HG02571 (cell line): ENCODE data around the gene LPGAT1.
"Not testable (repeated sequence)": the region's sequence is repeated elsewhere in the genome, so short reads cannot be mapped to it uniquely, and the experiment has no call there.

Experiments
- ATAC-seq: cut with Tn5 transposase; IDR thresholded peaks from one replicate; pipeline ENCODE4 v1.9.1; 2021; ENCODE audit warnings: mild to moderate bottlenecking, moderate library complexity; ENCODE audit not compliant: unreplicated experiment

LPGAT1 gene

DNA sequence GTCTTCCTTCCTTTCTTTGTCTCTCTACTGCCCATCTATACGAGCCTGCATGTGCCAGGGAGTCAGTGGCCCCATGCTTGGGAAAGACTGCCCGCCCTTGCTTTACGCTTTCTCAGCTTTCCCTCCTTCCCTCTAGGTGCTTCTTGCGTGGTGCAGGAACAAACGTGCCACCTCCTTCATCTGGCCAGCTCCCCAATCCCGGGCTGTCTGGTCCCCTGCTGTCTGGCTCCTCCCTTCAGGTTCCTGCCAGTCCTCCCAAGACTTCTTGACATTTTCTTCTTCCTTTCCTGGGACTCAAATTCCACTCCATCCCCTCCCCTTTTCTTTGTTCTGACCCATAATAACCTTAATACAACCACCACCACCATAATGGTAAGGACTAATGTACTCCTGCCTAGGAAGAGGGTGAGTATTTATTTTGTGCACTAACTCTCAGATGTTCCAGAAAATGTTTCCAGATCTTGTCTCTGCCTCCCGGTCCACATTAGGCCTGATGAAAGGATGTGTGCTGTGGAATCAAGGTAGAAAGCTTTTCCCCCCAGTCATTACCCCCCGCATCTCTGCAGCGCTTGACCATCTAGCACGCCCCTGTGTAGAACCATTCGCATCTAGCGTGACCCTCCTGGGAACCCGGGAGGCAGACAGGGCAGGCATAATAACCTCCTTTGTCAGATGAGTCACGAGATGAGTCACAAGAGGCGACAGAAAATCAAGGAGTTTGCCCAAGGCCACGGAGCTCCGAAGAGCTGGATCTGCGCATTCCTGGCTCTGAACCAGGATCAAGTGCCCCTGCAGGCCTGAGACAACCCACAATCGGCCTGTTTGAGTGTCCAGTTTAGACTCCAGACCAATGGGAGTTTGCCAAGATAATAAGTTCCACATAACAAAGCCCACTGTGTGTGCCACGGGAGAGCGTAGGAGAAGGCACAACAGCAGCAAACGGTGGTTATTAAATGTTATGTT, 95.1 kb downstream of the LPGAT1 start:
- ATAC-seq = no peak

DNA sequence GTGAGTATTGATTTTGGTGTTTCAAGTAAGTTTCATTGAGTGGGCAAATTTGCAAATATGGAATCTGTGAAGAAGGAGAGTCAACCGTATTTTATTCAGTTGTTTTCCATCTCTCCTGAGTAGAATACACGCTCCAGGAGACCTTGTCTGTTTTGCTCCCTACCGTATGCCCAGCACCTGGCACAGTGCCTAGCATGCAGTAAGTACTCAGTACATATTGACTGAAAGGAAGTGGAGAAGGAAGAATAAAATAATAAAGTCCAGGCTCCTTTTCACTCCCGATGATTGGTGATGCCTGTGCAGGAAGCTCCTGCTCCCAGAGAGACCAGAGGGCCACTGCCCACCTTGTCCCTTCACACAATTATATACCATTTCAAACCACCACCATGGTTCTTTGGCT, 95.8 kb downstream of the LPGAT1 start:
- no peak for ATAC-seq

DNA sequence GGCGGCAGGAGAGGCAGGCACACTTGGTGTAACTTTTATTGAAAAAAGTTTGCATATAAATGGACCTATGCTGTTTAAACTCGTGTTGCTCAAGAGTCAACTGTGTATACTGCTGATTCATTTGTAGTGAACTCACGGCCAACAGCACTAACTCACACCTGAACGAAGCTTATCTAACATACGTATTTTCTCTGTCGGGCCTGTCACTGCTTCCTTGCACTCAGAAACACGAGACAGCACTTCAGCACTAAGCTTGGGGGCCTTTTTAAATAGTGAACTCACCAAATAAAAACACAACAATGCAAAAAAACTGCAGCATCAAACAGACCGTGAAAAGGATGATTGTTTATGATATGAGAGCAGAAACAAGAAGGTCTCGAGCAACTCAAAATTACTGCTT, 96.2 kb downstream of the LPGAT1 start:
- ATAC-seq = no peak

DNA sequence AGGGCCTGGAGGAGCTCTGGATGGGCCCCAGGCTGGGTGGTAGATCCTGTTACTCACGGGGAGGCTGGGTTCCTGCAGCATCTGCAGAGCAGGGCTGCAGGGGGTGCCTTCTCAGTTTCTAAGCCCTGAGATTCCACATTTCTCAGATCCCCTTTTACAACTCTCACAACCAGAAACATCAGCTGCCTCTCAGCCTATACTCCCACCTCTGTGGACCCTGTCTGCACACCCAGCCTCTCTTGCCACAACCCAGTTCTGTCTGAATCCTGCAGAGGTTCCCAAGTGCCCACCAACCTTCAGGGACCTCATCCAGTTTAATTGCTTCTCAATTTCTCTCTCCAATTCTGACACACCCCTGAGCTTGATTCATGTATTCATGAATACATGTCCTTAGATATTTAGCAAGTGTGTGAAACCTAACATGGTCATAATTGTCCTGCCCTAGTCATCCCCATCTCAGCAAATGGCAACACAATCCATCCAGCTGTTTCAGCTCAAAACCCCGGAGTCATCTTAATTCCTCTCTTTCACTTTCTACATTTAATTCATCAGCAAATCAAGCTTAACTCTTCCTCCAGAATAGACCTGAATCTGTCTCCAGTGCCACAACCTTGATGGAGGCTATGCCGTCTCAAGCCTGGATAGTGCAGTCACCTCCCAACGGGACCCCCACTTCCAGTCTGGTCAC, 98.1 kb downstream of the LPGAT1 start:
- no peak for ATAC-seq

DNA sequence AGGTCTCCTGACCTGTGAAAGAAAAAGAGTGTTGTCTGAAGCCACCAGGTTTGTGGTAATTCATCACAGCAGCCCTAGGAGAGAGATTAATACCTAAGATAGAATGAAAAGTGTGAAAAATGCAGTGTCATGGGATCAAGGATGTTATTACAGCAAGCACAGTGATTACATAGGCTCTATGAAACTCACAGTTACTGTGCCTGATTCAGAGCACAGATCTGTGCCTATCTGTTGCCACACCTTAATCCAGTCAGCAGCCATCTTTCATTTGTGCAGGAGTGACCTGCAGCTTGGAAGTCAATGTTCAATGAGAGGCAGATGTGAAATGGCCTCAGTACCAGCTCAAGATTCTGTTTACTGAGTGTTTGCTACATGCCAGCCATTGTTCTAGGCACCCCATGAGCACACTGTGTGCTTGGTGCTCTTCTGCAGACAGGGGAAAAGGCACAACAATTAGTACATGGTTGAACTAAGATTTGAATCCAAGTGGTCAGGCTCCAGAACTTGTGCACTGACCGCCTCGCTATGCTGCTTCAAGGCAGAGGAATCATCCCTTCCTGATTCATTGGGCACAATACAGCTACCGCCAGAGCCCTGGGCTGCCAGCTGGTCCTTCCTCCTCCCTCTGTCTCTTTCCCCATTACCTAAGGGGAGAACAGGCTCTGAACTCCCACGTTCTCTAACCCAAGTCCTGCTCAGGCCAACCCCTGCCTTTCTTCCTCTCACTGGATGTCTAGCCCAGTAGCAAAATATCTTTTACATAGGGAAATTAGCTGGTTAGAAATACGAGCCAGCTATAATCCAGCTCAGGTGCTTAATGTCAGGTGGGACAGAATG, 98.9 kb downstream of the LPGAT1 start:
- ATAC-seq = no peak

DNA sequence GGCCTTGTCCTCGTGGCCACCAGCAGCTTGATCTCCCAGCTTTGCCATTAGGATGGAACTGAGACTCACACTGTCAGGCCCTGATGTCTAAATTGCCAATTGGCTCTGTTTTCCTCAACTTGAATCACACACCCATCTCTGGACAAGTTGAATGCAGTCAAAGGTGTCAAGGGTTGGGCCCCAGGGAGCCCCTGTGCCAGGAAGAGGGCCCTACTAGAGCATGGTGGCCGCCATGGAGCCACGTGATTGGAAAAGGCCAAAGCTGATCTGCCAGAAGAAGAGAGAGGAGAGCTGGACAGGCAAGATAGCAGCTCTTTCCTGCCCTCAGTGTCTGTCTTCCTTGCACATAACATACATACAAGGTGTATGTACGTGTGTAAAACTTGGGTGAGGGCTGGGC, 100.2 kb downstream of the LPGAT1 start:
- no peak for ATAC-seq

DNA sequence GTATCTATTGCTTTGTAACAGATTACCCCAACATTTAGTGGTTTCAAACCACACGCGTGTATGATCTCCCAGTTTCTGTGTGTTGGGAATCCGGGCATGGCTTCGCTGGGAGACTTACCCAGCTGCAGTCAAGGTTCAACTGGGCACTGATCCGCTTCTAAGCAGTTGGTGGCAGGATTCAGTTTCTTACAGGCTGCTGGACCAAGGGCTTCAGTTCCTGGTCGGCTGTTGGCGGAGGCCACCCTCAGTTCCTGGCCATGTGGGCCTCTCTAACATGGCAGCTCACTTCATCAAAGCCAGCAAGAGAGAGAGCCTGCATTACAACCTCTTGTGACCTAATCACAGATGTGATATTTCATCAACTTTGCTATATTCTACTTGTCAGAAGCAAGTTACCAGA, 101.3 kb downstream of the LPGAT1 start:
- no peak for ATAC-seq

DNA sequence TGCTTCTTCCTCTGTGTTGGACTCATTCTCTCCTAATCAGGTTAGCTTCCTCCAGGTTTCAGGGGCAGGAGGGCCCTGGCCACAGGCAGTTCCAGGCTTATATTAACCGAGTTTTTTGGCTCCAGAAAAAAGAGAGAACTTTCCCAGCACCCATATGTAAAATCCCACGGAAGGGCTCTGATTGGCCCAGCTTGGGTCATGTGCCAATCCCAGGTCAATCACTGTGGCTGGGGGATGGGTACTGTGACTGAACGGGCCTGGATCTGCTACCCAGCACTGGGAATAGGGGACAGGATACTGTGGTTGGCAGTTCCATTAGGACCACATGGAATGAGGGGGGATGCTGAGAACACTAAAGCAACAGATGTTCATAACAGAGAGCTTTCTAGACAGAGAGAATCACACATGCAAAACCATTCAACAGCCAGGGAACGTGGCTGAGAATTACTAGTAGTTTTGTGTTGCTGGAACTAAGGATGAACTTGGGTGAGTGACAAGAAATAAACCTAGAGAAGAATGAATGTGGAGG, 104.0 kb downstream of the LPGAT1 start:
- ATAC-seq = no peak

DNA sequence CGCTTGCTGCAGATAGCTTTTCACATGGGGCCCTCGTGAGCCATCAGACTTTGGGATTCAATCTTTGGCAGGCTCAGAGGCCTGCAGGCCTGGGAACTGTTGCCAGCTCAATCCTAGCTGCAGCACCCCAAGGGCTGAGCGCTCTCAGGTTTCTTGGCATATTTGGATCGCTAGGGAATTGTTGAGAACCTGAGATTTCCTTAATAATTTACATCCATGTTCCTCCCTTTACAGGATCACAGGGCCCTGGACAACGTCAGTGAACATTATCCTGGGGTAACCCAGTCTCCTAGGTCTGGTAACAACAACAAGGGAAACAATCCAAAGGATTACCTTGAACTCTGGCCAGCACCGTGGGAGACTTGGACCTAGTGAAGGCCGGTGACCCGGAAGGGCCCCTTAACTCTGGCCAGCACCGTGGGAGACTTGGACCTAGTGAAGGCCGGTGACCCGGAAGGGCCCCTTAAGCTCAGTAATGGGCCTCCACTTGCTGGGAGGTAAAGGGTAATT, 105.8 kb downstream of the LPGAT1 start:
- ATAC-seq = no peak

DNA sequence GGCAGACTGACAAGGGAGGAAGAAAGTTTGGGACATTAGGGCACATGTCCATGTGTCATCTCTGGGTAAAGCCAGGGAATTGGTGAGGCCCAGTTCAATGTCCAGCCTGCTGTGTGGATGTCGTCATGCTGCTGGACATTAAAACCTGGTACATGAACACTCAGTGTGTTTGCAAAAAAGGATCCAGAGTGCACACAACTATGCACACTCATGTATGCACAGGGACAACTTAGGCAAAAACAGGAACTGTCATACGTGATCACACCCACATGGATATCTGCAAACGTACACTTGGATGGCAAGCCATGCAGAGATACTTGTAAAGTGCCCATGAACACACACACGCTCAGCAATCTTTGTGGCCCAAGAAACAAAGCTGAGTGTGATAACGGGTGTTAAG, 107.3 kb downstream of the LPGAT1 start:
- no peak for ATAC-seq

DNA sequence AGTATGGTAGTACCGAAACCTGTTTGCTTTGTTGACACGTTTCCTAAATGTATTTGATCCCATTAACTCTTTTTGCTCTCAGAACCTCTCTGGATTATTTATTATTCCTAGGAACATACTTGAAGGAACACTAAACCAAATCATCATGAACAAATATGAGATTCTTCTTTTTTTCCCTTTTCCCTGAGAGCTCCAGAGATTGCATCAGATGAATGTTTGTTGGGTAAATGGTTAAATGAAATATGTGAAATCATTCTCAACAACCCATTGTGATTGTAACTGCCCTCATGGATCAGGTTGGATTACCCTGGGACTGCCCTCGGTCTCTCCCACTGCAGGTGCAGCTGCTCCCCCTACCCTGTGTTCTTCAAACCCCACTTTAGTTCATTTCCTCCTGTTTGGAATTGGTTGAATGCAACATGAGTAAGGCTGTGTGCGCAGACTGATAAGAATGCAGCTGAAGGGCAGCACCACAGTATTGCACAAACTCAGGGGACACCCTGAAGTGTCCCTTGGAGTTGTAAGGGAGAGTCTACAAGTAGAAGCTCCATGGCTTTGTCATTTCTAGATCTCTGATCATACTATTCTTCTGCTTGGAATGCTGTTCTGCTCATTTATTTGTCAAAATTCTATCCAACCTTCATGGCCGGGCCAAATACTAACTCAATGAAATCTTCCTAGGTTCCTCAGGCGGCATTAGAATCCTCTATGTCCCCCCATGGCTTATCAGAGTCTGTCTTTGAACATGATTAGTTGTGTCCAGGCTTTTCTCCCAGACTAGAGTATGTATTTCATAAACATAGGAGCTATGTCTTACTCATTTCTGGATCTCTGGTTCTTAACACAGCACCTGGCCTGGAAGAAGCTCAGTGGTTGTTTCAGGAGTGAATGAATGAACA, 108.0 kb downstream of the LPGAT1 start:
- no peak for ATAC-seq

DNA sequence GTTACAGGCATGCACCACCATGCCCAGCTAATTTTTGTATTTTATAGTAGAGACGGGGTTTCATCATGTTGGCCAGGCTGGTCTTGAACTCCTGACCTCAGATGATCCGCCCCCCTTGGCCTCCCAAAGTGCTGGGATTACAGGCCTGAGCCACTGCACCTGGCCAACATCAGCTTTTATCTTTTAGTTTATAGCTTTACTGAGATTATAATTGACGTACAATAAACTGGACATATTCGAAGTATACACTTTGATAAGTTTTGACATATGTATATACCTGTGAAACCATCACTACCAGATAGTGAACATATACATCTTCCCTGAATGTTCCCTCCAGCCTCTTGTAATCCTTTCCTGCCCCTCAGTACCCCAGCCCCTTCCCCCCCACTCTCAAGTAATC, 114.0 kb downstream of the LPGAT1 start:
- not testable (repeated sequence) for ATAC-seq

DNA sequence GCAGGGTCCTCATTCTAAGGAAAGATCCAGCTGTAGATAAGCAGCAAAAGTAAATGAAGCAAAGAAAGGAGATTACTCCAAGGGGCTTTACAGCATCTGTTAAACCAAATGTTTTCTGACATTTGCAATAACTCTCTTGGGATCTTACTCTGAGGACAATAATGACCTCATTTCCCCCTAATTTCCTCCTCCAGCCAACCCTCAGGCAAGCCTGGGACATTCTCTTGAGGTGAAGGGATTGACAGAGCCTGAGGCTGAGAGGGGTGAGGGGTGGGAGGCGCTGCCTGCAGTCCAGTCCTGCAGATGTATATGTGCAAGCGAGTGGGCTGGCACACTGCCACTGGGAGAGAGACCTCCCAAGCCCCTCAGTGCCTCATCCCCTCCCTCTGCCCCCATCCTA, 114.6 kb downstream of the LPGAT1 start:
- no peak for ATAC-seq

DNA sequence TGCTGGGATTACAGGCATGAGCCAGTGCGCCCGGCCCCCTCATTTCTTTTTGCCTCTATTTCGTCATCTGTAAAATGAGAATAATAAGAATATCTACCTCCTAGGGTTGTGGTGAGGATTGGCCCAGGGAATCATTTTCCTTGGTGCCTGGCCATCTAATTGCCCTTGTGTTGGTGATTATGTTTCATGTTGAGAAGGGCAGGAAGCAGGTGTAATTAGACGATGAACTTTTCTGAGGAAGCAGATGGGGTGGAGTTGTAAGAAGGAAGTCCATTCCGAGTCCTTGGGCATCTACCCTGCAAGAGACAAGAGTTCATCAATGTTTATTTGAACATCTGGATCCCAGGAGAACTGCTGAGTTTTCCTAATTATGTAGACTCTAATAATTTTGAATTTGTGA, 116.4 kb downstream of the LPGAT1 start:
- ATAC-seq = no peak

DNA sequence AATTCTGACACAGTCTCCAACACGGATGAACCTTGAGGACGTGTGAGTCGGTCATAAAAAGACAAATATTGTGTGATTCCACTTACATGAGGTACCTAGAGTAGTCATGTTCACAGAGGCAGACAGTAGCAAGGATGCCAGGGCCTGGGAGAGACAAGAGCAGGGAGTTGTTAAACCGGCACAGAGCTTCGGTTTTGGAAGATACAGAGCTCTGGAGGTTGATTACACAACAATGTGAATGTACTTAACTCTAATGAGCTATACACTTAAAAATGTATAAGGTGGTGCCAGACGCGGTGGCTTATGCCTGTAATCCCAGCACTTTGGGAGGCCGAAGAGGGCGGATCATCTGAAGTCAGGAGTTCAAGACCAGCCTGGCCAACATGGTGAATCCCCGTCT, 117.3 kb downstream of the LPGAT1 start:
- ATAC-seq = no peak

DNA sequence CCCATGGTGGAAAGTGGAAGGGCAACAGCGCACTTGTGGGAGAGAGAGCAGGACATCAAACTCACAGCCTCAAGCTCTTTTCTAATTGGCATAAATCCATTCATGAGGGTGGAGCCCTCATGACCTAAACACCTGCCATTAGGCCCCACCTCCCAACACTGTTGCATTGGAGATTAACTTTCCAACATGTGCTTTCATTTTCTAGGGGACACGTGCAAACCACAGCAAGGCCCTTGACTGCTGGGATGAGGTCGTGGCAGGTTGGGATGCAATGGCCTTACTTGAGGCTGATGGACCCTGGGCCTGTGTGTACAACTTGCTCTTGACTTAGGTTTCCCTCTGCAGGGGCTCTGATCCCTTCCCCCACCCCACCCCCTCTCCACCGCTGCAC, 119.3 kb downstream of the LPGAT1 start:
- ATAC-seq = no peak

DNA sequence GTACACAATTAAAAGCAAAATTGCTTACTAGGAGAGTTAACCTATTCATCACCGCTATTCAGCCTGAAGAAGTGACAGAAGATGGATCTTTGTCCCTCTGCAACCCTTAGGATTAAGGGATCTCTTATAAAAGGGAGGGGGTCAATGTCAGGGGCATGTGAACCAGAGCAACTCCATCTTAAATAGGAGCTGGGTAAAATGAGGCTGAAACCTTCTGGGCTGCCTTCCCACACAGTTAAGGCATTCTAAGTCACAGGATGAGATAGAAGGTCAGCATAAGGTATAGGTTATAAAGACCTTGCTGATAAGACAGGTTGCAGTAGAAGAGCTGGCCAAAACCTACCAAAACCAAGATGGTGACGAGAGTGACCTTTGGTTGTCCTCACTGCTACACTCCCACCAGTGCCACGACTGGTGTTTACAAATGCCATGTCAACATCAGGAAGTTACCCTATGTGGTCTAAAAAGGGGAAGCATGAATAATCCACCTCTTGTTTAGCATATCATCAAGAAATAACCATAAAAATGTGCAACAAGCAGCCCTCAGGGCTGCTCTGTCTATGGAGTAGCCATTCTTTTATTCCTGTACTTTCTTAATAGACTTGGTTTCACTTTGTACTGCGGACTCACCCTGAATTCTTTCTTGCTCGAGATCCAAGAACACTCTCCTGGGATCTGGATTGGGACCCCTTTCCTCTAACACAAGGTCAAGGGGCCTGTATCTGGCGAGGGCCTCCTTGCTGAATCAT, 119.8 kb downstream of the LPGAT1 start:
- no peak for ATAC-seq

DNA sequence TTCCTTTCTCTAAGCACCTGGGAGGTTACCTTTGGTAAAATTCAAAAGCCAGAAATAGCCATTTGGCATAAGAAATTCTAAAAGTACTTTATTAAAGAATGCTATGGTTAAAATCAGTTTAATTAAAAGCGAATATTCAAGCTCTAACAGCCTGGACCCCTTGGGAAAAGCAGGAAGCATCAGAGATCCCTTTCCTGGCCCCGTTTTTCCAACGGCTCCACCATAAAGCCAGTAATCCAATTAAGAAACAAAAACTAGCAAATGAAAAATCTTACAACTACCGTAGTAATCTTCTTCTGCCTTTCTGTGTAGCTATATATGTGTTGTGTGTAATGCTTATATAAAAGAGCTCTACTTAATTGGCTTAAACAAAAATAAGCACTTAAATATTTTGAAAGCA, 121.6 kb downstream of the LPGAT1 start:
- ATAC-seq = no peak

DNA sequence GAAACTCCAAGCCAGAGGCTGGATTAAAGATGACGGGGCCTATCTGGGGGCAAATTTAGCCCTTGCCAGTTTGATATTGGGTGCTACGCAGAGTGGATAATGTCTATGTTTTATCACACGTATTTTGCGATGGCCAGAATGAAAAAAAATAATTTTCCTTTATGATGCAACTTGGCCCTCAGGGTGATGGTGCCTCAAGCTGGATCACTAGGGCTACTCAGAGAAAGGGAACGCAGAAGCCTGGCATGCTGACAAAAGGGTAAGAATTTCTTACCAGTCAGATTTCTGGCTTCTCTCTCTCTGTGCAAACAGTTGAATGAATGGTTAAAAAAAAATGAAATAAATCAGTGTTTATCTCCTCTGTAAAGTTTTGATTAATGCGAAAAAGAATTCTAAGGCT, 122.6 kb downstream of the LPGAT1 start:
- ATAC-seq = no peak
